Fibroblast of lung (primary cell): Measurements from ENCODE around the gene KPNB1. TPM values are rescaled to one million over a fixed set of nuclear protein-coding genes. Genes with fewer than 3 reads are reported as not detected.

Experiments used
- DNase-seq, 2 donors: peaks; one replicate each; pipeline versions ENCODE4 v3.0.0 to v3.0.0-alpha.2; 2010; ENCODE audit warnings: low read depth in 2 of 2
- H2AFZ ChIP-seq: 2 replicates; pipeline ENCODE4 v1.5.1; 2012; ENCODE audit warnings: low read length, control low read depth, inconsistent platforms
- H3K27ac ChIP-seq: 2 replicates; pipeline ENCODE4 v1.5.1; 2011; ENCODE audit warnings: low read length, control low read depth; ENCODE audit not compliant: insufficient read depth
- H3K27me3 ChIP-seq: 2 replicates; pipeline ENCODE4 v1.5.1; 2011; ENCODE audit warnings: mild to moderate bottlenecking, low read length; ENCODE audit not compliant: control insufficient read depth, insufficient read depth
- H3K36me3 ChIP-seq: 2 replicates; pipeline ENCODE4 v1.5.1; 2011; ENCODE audit warnings: low read length; ENCODE audit not compliant: control insufficient read depth, insufficient read depth
- H3K4me1 ChIP-seq: 2 replicates; pipeline ENCODE4 v1.5.1; 2011; ENCODE audit warnings: low read length; ENCODE audit not compliant: control insufficient read depth, insufficient read depth; ENCODE audit errors: extremely low read depth
- H3K4me2 ChIP-seq: 2 replicates; pipeline ENCODE4 v1.5.1; 2011; ENCODE audit warnings: low read length, control low read depth; ENCODE audit not compliant: insufficient read depth; ENCODE audit errors: extremely low read depth
- H3K4me3 ChIP-seq, 4 experiments: fragments of 200-600 bp in 1 of 4; sonication (generic) in 1 of 4; replicated peaks in 1 of 4; 2 replicates each; pipeline ENCODE4 v1.5.1; 2011 to 2016; ENCODE audit warnings: low read length in 4 of 4, low read depth in 3 of 4, mild to moderate bottlenecking in 3 of 4, control low read depth in 2 of 4, inconsistent platforms in 1 of 4, mixed read lengths in 1 of 4; ENCODE audit not compliant: insufficient read depth in 1 of 4; ENCODE audit errors: control extremely low read depth in 1 of 4
- H3K79me2 ChIP-seq: 2 replicates; pipeline ENCODE4 v1.5.1; 2012; ENCODE audit warnings: mild to moderate bottlenecking, low read length, inconsistent platforms; ENCODE audit not compliant: control insufficient read depth, insufficient read depth
- H3K9ac ChIP-seq: 2 replicates; pipeline ENCODE4 v1.5.1; 2011; ENCODE audit warnings: mild to moderate bottlenecking, low read length, control low read depth; ENCODE audit not compliant: insufficient read depth
- H3K9me3 ChIP-seq: 2 replicates; pipeline ENCODE4 v1.5.1; 2012; ENCODE audit warnings: low read depth, low read length; ENCODE audit not compliant: control insufficient read depth, insufficient read depth
- H4K20me1 ChIP-seq: 2 replicates; pipeline ENCODE4 v1.5.1; 2011; ENCODE audit warnings: low read length; ENCODE audit not compliant: control insufficient read depth, insufficient read depth; ENCODE audit errors: extremely low read depth
- CTCF ChIP-seq, 2 donors: IDR thresholded peaks in 1 of 2; conservative IDR thresholded peaks in 1 of 2; 1 replicate in 1 of 2; 2 replicates in 1 of 2; pipeline ENCODE4 v1.5.1; 2011 to 2012; ENCODE audit warnings: low read length in 2 of 2, control low read depth in 1 of 2, inconsistent platforms in 1 of 2, low read depth in 1 of 2, mild to moderate bottlenecking in 1 of 2
- EZH2 ChIP-seq: IDR thresholded peaks from 2 replicates; pipeline ENCODE4 v1.5.1; 2012; ENCODE audit warnings: low read length, control low read depth, mild to moderate bottlenecking; ENCODE audit errors: missing control alignments
- polyA plus RNA-seq, 2 donors: library from polyadenylated mRNA; depleted of rRNA in 1 of 2; stranded (reverse) in 1 of 2; unstranded in 1 of 2; fragments of >200 nt; gene quantifications; 2 replicates each; pipeline ENCODE4 v1.2.1, GENCODE V29; 2011 to 2012; ENCODE audit warnings: missing spikeins in 1 of 2
- total RNA-seq: library from RNA; depleted of rRNA; stranded (reverse); fragments of >200 nt; gene quantifications from 2 replicates; pipeline ENCODE4 v1.2.1, GENCODE V29; 2014

The KPNB1 gene
- total and polyA plus RNA-seq, 2 donors (not counting 1 experiment from before 2014, with no cell fraction given) = 253 to 267 TPM

GRCh38 chr17:47717261-47717697, 67.6 kb downstream of the KPNB1 start:
- peaks cover 48% of the 10 kb centered on the region for H3K27me3 ChIP-seq
- no peak for DNase-seq
- peak; percentile 19 to 46 for TF ChIP-seq CTCF (conservative IDR thresholded peaks at IDR 0.05 in 1 of 2, IDR thresholded peaks at IDR 0.05 in 1 of 2; ENCODE audit: low read depth in 1 of 2, low read length in 2 of 2)
- no peak for TF ChIP-seq EZH2
- no peak overlapping the region for H3K27ac ChIP-seq
- H3K9me3 ChIP-seq = no peaks in the 10 kb centered on the region
- no peak overlapping the region for H3K4me2 ChIP-seq
- H3K9ac ChIP-seq = no peak overlapping the region
- H2AFZ ChIP-seq = no peak overlapping the region
- H3K79me2 ChIP-seq = no peaks in the 10 kb centered on the region
- no peaks in the 10 kb centered on the region for H4K20me1 ChIP-seq
- no peak overlapping the region for H3K4me3 ChIP-seq
- H3K4me1 ChIP-seq = peaks cover 23% of the 10 kb centered on the region
- no peaks in the 10 kb centered on the region for H3K36me3 ChIP-seq

GRCh38 chr17:47717979-47718621, 68.4 kb downstream of the KPNB1 start:
- peaks cover 23% of the 10 kb centered on the region for H3K4me1 ChIP-seq
- H4K20me1 ChIP-seq = no peaks in the 10 kb centered on the region
- TF ChIP-seq CTCF (conservative IDR thresholded peaks at IDR 0.05 in 1 of 2, IDR thresholded peaks at IDR 0.05 in 1 of 2; ENCODE audit: low read depth in 1 of 2, low read length in 2 of 2) (no peak), EZH2 (no peak)
- peaks cover 46% of the 10 kb centered on the region for H3K27me3 ChIP-seq
- no peaks in the 10 kb centered on the region for H3K79me2 ChIP-seq
- DNase-seq = peak in 1 of 2 donors; percentile 54
- H3K4me3 ChIP-seq = no peak overlapping the region
- H3K27ac ChIP-seq = no peak overlapping the region
- no peak overlapping the region for H2AFZ ChIP-seq
- no peaks in the 10 kb centered on the region for H3K36me3 ChIP-seq
- H3K4me2 ChIP-seq = no peak overlapping the region
- no peaks in the 10 kb centered on the region for H3K9me3 ChIP-seq
- no peak overlapping the region for H3K9ac ChIP-seq

- Histone ChIP-seq H3K9ac (no peak overlapping the region), H3K27ac (no peak overlapping the region), H2AFZ (no peak overlapping the region), H3K27me3 (peaks cover 49% of the 10 kb centered on the region), H3K4me2 (peak overlapping the region; percentile 45), H4K20me1 (no peaks in the 10 kb centered on the region), H3K36me3 (no peaks in the 10 kb centered on the region), H3K4me1 (peaks cover 23% of the 10 kb centered on the region), H3K9me3 (no peaks in the 10 kb centered on the region), H3K4me3 (no peak overlapping the region), H3K79me2 (no peaks in the 10 kb centered on the region)
- no peak for DNase-seq
- TF ChIP-seq CTCF (conservative IDR thresholded peaks at IDR 0.05 in 1 of 2, IDR thresholded peaks at IDR 0.05 in 1 of 2; ENCODE audit: low read depth in 1 of 2, low read length in 2 of 2) = no peak
- no peak for TF ChIP-seq EZH2
Observed at GRCh38 chr17:47718634-47719405, 69.1 kb downstream of the KPNB1 start.
